K562 (cell line): ENCODE results near the gene FAM89B. TPM values are rescaled to one million over a fixed set of nuclear protein-coding genes. Genes with fewer than 3 reads are reported as not detected.

ENCODE experiments used
- ARID3B ChIP-seq: fragments of 250-450 bp; sonication (Bioruptor Pico); IDR thresholded peaks from 2 replicates; pipeline ENCODE4 v1.4.0; 2020; ENCODE audit warnings: borderline replicate concordance
- CBFA2T3 ChIP-seq: fragments of 450-650 bp; IDR thresholded peaks from 2 replicates; pipeline ENCODE4 v1.6.1; 2017
- CREBBP ChIP-seq: IDR thresholded peaks from one replicate; pipeline ENCODE4 v1.6.1; 2012; ENCODE audit warnings: low read depth, mild to moderate bottlenecking, control low read depth, inconsistent platforms, low read length
- MNT ChIP-seq, 2 experiments: fragments of 450-650 bp; conservative IDR thresholded peaks; 2 replicates each; pipeline ENCODE4 v1.6.1; 2017; ENCODE audit warnings: mild to moderate bottlenecking in 2 of 2, moderate library complexity in 2 of 2
- OTX1 ChIP-seq: fragments of 450-650 bp; formaldehyde crosslinking; IDR thresholded peaks from 2 replicates; pipeline ENCODE4 v1.4.0; 2022; ENCODE audit warnings: mild to moderate bottlenecking
- PHF21A ChIP-seq: fragments of 450-650 bp; IDR thresholded peaks from 2 replicates; pipeline ENCODE4 v1.6.1; 2017; ENCODE audit warnings: low read depth, borderline replicate concordance
- RREB1 ChIP-seq: fragments of 250-450 bp; sonication (Bioruptor Pico); IDR thresholded peaks from 2 replicates; pipeline ENCODE4 v1.4.0; 2020
- SREBF1 ChIP-seq: fragments of 150-350 bp; IDR thresholded peaks from 2 replicates; pipeline ENCODE4 v1.6.1; 2014; ENCODE audit warnings: antibody characterized with exemption, low read depth, low read length, borderline replicate concordance
- THAP12 ChIP-seq: fragments of 250-450 bp; sonication (Bioruptor Pico); IDR thresholded peaks from 2 replicates; pipeline ENCODE4 v1.9.0; 2021; ENCODE audit warnings: mild to moderate bottlenecking, inconsistent platforms
- ZBTB43 ChIP-seq: sonication (generic); formaldehyde crosslinking; IDR thresholded peaks from 2 replicates; pipeline ENCODE4 v1.8.0; 2023; ENCODE audit warnings: mild to moderate bottlenecking, missing genetic modification reagents
- ZFP30 ChIP-seq: fragments of 250-450 bp; sonication (Bioruptor Pico); IDR thresholded peaks from 2 replicates; pipeline ENCODE4 v1.8.0; 2022; ENCODE audit warnings: moderate library complexity, mild to moderate bottlenecking, inconsistent platforms, borderline replicate concordance
- ZKSCAN8 ChIP-seq: fragments of 200-800 bp; sonication (Bioruptor generic); IDR thresholded peaks from 2 replicates; pipeline ENCODE4 v1.6.1; 2016; ENCODE audit warnings: missing genetic modification characterization, missing compliant biosample characterization
- ZNF778 ChIP-seq: fragments of 450-650 bp; formaldehyde crosslinking; IDR thresholded peaks from 2 replicates; pipeline ENCODE4 v1.4.0; 2020; ENCODE audit warnings: mild to moderate bottlenecking, moderate library complexity
- polyA plus RNA-seq, 8 experiments: library from polyadenylated mRNA; depleted of rRNA in 4 of 8; stranded (reverse) in 5 of 8; unstranded in 3 of 8; fragments of >200 nt; fragmentation: Nextera tagmentation in 2 of 8; fragmentation: Illumina TruSeq in 1 of 8; extraction: Ambion mirVana in 2 of 8; extraction: Trizol in 1 of 8; gene quantifications; 2 replicates each; pipeline versions ENCODE4 v1.2.1 to v1.2.3, GENCODE V29; 2011 to 2014; ENCODE audit warnings: inconsistent platforms in 1 of 8, missing spikeins in 1 of 8
- total RNA-seq, 7 experiments: library from RNA; depleted of rRNA in 6 of 7; stranded (reverse); fragments of >200 nt in 6 of 7; fragmentation: Illumina TruSeq in 2 of 7; extraction: Trizol in 2 of 7; gene quantifications; 2 replicates each; pipeline versions ENCODE4 v1.2.1 to v1.2.3, GENCODE V29; 2011 to 2021; ENCODE audit warnings: low replicate concordance in 1 of 7

Gene FAM89B
- total and polyA plus RNA-seq, 9 of the 15 experiments (the other 6 are each of a cell fraction or from before 2014, with no cell fraction given), result 0.32 to 27.6 (median 11.9) TPM

- TF ChIP-seq RREB1 (CRISPR knock-in tag) (0 out of 2 replicates have a peak, but pooled peaks have one; percentile 26), ARID3B (CRISPR knock-in tag) (no peak), CREBBP (no peak), CBFA2T3 (no peak), ZNF778 (no peak), SREBF1 (no peak), MNT (conservative IDR thresholded peaks at IDR 0.05) (peak; percentile 81 to 90), ZBTB43 (CRISPR knock-in tag) (0 out of 2 replicates have a peak, but pooled peaks have one; percentile 53), ZKSCAN8 (CRISPR knock-in tag) (no peak), ZFP30 (no peak), PHF21A (no peak), THAP12 (no peak), OTX1 (CRISPR knock-in tag) (no peak; the same call in 1 of the 2 replicates)
Measured at GRCh38 chr11:65540290-65541092, 31.8 kb upstream of the FAM89B start (continued).
